ENCODE data around the gene FIG4. TPM values are rescaled to one million over a fixed set of nuclear protein-coding genes. Genes with fewer than 3 reads are reported as not detected.

The FIG4 gene
- total RNA-seq, 1 experiment from 2014 or later: 5.7 TPM

GRCh38 chr6:109736273-109737025, 45.4 kb downstream of the FIG4 start:
- Histone ChIP-seq H3K4me1 (ENCODE audit: insufficient read depth, low read length) (no peaks in the 10 kb centered on the region), H3K79me2 (ENCODE audit: low read length) (no peaks in the 10 kb centered on the region), H2AFZ (ENCODE audit: low read length) (no peak overlapping the region), H3K9me2 (replicated peaks; ENCODE audit: low read length) (no peaks in the 10 kb centered on the region), H3K9ac (ENCODE audit: low read length) (no peak overlapping the region), H3K4me3 (ENCODE audit: low read length) (no peak overlapping the region), H3K9me3 (ENCODE audit: low read length) (no peaks in the 10 kb centered on the region), H3K4me2 (ENCODE audit: low read length) (no peak overlapping the region), H3K36me3 (ENCODE audit: low read depth, low read length) (no peaks in the 10 kb centered on the region), H3K27me3 (ENCODE audit: low read length) (no peaks in the 10 kb centered on the region), H3F3A (ENCODE audit: low read length, unreplicated experiment) (no peaks in the 10 kb centered on the region), H3K27ac (ENCODE audit: low read length) (no peak overlapping the region), H4K20me1 (ENCODE audit: low read length) (no peaks in the 10 kb centered on the region)
- CTCF ChIA-PET: no interaction called here
- ATAC-seq: no peak
- no peak for DNase-seq
- no TSS peak for BruUV-seq (replicated peaks)
- POLR2A ChIA-PET (ENCODE audit: unreplicated experiment): no interaction called here
- TF ChIP-seq EZH2 (IDR thresholded peaks at IDR 0.05; ENCODE audit: low read length, unreplicated experiment) (no peak), CTCF (conservative IDR thresholded peaks at IDR 0.05; ENCODE audit: low read depth, low read length) (no peak), EZH2phosphoT487 (IDR thresholded peaks at IDR 0.05; ENCODE audit: borderline replicate concordance, low read length) (no peak)
- intact Hi-C loops (cut with micrococcal nuclease): no loop called here

- no peak overlapping the region for H2AFZ ChIP-seq (ENCODE audit: low read length)
- no peaks in the 10 kb centered on the region for H3K36me3 ChIP-seq (ENCODE audit: low read depth, low read length)
- DNase-seq (no peak), ATAC-seq (no peak)
- no peak overlapping the region for H3K27ac ChIP-seq (ENCODE audit: low read length)
- CTCF ChIA-PET: no interaction called here
- no peak overlapping the region for H3K4me3 ChIP-seq (ENCODE audit: low read length)
- no peak for TF ChIP-seq CTCF (conservative IDR thresholded peaks at IDR 0.05; ENCODE audit: low read depth, low read length)
- TF ChIP-seq EZH2phosphoT487 (IDR thresholded peaks at IDR 0.05; ENCODE audit: borderline replicate concordance, low read length): no peak
- TF ChIP-seq EZH2 (IDR thresholded peaks at IDR 0.05; ENCODE audit: low read length, unreplicated experiment): no peak
- H3K27me3 ChIP-seq (ENCODE audit: low read length): no peaks in the 10 kb centered on the region
- POLR2A ChIA-PET (ENCODE audit: unreplicated experiment): no interaction called here
- no peaks in the 10 kb centered on the region for H3K9me2 ChIP-seq (replicated peaks; ENCODE audit: low read length)
- no peaks in the 10 kb centered on the region for H3K79me2 ChIP-seq (ENCODE audit: low read length)
- no peaks in the 10 kb centered on the region for H4K20me1 ChIP-seq (ENCODE audit: low read length)
- no peaks in the 10 kb centered on the region for H3K9me3 ChIP-seq (ENCODE audit: low read length)
- no peak overlapping the region for H3K4me2 ChIP-seq (ENCODE audit: low read length)
- intact Hi-C loops (cut with micrococcal nuclease): no loop called here
- no peak overlapping the region for H3K9ac ChIP-seq (ENCODE audit: low read length)
- H3F3A ChIP-seq (ENCODE audit: low read length, unreplicated experiment): no peaks in the 10 kb centered on the region
- BruUV-seq (replicated peaks): no TSS peak
- no peaks in the 10 kb centered on the region for H3K4me1 ChIP-seq (ENCODE audit: insufficient read depth, low read length)
These were observed 47.2 kb downstream of the FIG4 start for GRCh38 chr6:109738255-109738654.

GRCh38 chr6:109738667-109739066, 47.6 kb downstream of the FIG4 start:
- no peak for ATAC-seq
- intact Hi-C loops (cut with micrococcal nuclease): no loop called here
- TF ChIP-seq CTCF (conservative IDR thresholded peaks at IDR 0.05; ENCODE audit: low read depth, low read length) (no peak), EZH2 (IDR thresholded peaks at IDR 0.05; ENCODE audit: low read length, unreplicated experiment) (no peak), EZH2phosphoT487 (IDR thresholded peaks at IDR 0.05; ENCODE audit: borderline replicate concordance, low read length) (no peak)
- no peak for DNase-seq
- no peak overlapping the region for H3K4me2 ChIP-seq (ENCODE audit: low read length)
- H3K4me1 ChIP-seq (ENCODE audit: insufficient read depth, low read length): peaks cover 3% of the 10 kb centered on the region; the same call in 1 of the 2 replicates
- no peak overlapping the region for H3K4me3 ChIP-seq (ENCODE audit: low read length)
- no peaks in the 10 kb centered on the region for H3F3A ChIP-seq (ENCODE audit: low read length, unreplicated experiment)
- H3K36me3 ChIP-seq (ENCODE audit: low read depth, low read length): no peaks in the 10 kb centered on the region
- no peaks in the 10 kb centered on the region for H4K20me1 ChIP-seq (ENCODE audit: low read length)
- no peak overlapping the region for H2AFZ ChIP-seq (ENCODE audit: low read length)
- H3K9ac ChIP-seq (ENCODE audit: low read length): no peak overlapping the region
- no peaks in the 10 kb centered on the region for H3K79me2 ChIP-seq (ENCODE audit: low read length)
- ChIA-PET POLR2A (ENCODE audit: unreplicated experiment) (no interaction called here), CTCF (no interaction called here)
- no peak overlapping the region for H3K27ac ChIP-seq (ENCODE audit: low read length)
- no peaks in the 10 kb centered on the region for H3K27me3 ChIP-seq (ENCODE audit: low read length)
- H3K9me2 ChIP-seq (replicated peaks; ENCODE audit: low read length): no peaks in the 10 kb centered on the region
- no peaks in the 10 kb centered on the region for H3K9me3 ChIP-seq (ENCODE audit: low read length)
- BruUV-seq (replicated peaks): no TSS peak

Data from PC-3 (cell line).